ENCODE data around the gene MRRF.
"Not testable (repeated sequence)": the region's sequence is repeated elsewhere in the genome, so short reads cannot be mapped to it uniquely, and the experiment has no call there.

Gene MRRF

DNA sequence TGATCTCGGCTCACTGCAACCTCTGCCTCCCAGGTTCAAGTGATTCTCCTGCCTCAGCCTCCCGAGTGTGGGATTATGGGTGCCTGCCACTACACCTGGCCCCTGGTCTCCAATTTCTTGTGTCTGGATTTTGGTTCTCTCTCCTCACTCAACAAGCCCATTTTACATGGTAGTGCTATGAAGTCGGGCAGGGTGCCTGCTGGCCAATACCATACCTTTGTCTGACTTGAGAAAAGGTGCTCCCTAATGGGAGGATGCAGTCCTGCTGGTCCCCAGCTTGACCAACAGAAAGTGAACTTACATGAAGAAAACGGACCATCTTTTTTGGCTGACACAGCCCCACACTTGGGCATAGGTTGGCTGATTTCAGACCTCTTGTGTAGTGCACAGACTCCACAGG lies 84.5 kb downstream of the MRRF start:
- H3K4me3 ChIP-seq (ENCODE audit: control insufficient read depth, low read depth, low read length) = no peak overlapping the region
- no peak for DNase-seq (ENCODE audit: low read depth)
- no peak for TF ChIP-seq CTCF (conservative IDR thresholded peaks at IDR 0.05; ENCODE audit: control insufficient read depth, insufficient read depth, low read depth, low read length)

GRCh38 chr9:122350577-122351355 lies 86.1 kb downstream of the MRRF start:
- H3K4me3 ChIP-seq (ENCODE audit: control insufficient read depth, low read depth, low read length) = no peak overlapping the region
- TF ChIP-seq CTCF (conservative IDR thresholded peaks at IDR 0.05; ENCODE audit: control insufficient read depth, insufficient read depth, low read depth, low read length) = peak; percentile 94
- peak; percentile 63 for DNase-seq (ENCODE audit: low read depth)

DNA sequence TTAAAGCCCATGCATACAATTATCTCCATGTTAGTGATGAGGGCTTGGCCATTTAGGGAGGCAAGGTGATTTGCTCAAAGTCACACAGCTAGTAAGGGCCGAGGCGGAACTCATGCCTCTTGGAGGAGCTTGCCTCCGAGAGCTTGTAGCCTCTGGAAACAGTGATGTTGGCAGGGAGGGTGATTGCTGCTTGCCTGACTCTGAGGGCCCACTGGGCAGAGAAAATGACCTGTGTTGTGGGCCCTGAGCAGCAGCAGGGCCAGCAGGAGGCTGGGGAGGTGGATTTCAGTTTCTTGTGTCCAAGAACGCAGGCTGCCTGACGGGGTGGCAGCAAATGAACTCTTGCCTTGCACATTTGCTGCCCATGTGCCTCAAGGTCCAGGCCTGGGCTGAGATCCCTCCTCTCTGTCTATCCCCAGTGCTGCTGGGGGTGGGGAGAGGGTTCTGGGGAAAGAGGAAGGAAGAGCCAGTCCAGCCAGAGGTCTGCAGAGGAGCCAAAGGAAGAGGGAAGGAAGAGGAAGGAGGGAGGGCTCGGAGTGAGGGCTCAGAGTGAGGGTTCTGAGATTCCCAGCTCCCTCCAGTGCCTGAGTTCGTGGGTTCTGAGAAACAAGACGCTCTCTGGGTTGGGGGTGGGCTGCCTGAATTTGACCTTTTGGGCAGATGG lies 90.0 kb downstream of the MRRF start:
- H3K4me3 ChIP-seq (ENCODE audit: control insufficient read depth, low read depth, low read length) = no peak overlapping the region
- no peak for DNase-seq (ENCODE audit: low read depth)
- TF ChIP-seq CTCF (conservative IDR thresholded peaks at IDR 0.05; ENCODE audit: control insufficient read depth, insufficient read depth, low read depth, low read length) = no peak

GRCh38 chr9:122355336-122355875 lies 90.7 kb downstream of the MRRF start:
- H3K4me3 ChIP-seq (ENCODE audit: control insufficient read depth, low read depth, low read length) = no peak overlapping the region
- TF ChIP-seq CTCF (conservative IDR thresholded peaks at IDR 0.05; ENCODE audit: control insufficient read depth, insufficient read depth, low read depth, low read length) = no peak
- DNase-seq (ENCODE audit: low read depth) = no peak

DNA sequence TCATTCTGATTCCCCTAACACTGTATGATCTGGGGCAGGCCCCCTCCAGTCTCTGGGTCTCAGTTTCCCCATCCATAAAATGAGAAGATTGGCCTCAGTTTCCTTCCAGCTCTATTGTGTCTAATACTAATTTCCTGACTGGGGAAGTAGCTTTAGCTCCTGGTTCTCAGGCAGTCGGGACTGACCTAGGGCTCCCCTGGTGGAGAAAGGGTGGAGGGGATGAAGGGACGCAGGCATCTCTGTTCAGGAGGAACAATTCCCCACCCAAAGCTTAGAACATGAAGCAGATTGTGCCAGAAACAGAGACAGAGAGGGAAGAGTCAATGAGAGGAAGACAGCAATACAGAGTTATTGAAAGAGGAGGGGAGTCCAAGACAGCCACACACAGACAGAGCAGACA lies 91.9 kb downstream of the MRRF start:
- peak; percentile 40 for TF ChIP-seq CTCF (conservative IDR thresholded peaks at IDR 0.05; ENCODE audit: control insufficient read depth, insufficient read depth, low read depth, low read length)
- DNase-seq (ENCODE audit: low read depth) = no peak

GRCh38 chr9:122360891-122361290 lies 96.2 kb downstream of the MRRF start:
- no peak for TF ChIP-seq CTCF (conservative IDR thresholded peaks at IDR 0.05; ENCODE audit: control insufficient read depth, insufficient read depth, low read depth, low read length)
- DNase-seq (ENCODE audit: low read depth) = peak; percentile 35
- H3K4me3 ChIP-seq (ENCODE audit: control insufficient read depth, low read depth, low read length) = no peak overlapping the region

More for the DNA sequence above, 91.9 kb downstream of the MRRF start:
- no peak overlapping the region for H3K4me3 ChIP-seq (ENCODE audit: control insufficient read depth, low read depth, low read length)

DNA sequence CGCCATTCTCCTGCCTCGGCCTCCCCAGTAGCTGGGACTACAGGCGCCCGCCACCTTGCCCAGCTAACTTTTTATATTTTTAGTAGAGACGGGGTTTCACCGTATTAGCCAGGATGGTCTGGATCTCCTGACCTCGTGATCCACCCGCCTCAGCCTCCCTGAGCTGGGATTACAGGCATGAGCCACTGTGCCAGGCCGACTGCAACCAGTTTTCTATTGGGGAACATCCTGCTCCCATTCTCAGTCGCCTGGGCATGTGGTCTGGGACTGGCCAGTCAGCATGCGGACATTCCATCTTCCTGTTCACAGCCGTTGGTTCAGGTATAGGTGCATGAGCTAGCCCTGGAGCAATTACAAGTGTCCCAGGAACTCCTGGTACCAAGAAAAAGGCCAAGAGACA lies 98.4 kb downstream of the MRRF start:
- not testable (repeated sequence) for DNase-seq (ENCODE audit: low read depth); H3K4me3 ChIP-seq (ENCODE audit: control insufficient read depth, low read depth, low read length)

All from fibroblast of mammary gland (primary cell).